ENCODE data around the gene RNF17. TPM values are rescaled to one million over a fixed set of nuclear protein-coding genes. Genes with fewer than 3 reads are reported as not detected.

RNF17 gene
- polyA plus RNA-seq, 1 of the 3 experiments (the other 2 are of a cell fraction), result not detected

DNA sequence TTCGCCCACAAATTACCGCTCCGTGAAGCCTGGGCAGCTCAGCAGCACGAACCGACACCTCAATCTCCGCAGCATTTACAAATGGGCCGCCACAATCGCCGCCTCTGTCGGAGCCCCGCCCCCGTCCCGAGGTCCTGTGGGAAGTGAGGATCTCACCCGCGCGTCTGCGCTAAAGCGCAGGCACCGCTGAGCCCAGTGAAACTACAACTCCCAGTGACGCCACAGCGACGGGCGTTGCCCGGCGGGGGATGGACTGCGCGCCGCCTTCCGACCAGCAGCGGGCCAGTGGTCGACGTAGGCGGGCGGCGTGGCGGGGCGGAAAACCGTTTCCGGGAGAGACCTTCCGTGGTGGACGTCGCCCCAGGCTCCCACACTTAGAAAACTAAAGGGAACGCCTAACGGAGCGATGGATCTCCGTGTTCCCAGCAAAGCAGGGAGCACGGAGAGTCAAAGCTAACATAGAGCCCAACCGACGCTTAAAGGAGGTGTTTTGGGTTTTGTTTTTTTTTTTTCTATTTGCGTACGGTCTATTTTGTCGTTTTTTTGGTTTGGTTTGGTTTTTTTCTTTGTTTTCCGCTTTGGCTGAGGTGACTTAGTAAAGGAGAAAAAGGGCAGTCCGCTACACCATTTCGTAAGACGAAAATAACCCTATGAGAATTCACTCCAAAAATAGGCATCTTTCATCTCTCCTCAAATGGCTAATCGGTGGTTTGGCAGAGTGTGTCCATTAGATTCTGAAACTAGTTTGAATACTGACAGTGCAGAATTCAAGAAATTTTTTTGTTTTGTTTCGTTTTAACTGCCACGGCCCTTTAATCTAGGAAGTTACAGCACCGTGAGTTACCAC, 159.0 kb downstream of the RNF17 start (continued):
- TF ChIP-seq ZBTB33 (IDR thresholded peaks at IDR 0.05; ENCODE audit: borderline replicate concordance, low read depth), result no peak
- TF ChIP-seq SIN3A (IDR thresholded peaks at IDR 0.05; ENCODE audit: borderline replicate concordance, low read depth, low read length), result peak; percentile 88
- TF ChIP-seq FOXM1 (IDR thresholded peaks at IDR 0.05; ENCODE audit: low read depth), result no peak
- peak; percentile 73; the same call in 1 of the 2 replicates for TF ChIP-seq TAF1 (IDR thresholded peaks at IDR 0.05; ENCODE audit: borderline replicate concordance, low read depth, low read length)
- no peak for TF ChIP-seq FOXJ3 (CRISPR knock-in tag; IDR thresholded peaks at IDR 0.05)
- TF ChIP-seq RAD21 (IDR thresholded peaks at IDR 0.05; ENCODE audit: low read length), result no peak
- peak; percentile 82; the same call in 1 of the 2 replicates for TF ChIP-seq MAX (IDR thresholded peaks at IDR 0.05; ENCODE audit: low read depth)
- TF ChIP-seq, protein P1, sequence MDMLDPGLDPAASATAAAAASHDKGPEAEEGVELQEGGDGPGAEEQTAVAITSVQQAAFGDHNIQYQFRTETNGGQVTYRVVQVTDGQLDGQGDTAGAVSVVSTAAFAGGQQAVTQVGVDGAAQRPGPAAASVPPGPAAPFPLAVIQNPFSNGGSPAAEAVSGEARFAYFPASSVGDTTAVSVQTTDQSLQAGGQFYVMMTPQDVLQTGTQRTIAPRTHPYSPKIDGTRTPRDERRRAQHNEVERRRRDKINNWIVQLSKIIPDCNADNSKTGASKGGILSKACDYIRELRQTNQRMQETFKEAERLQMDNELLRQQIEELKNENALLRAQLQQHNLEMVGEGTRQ (IDR thresholded peaks at IDR 0.05; ENCODE audit: borderline replicate concordance, low read depth, low read length), result no peak
- TF ChIP-seq NRF1 (IDR thresholded peaks at IDR 0.05; ENCODE audit: low read depth, low read length), result peak; percentile 57
- TF ChIP-seq NFIC (IDR thresholded peaks at IDR 0.05; ENCODE audit: borderline replicate concordance), result no peak
- peak; percentile 84 for TF ChIP-seq MXI1 (IDR thresholded peaks at IDR 0.05; ENCODE audit: low read depth, low read length)
- no peak for TF ChIP-seq EZH2phosphoT487 (IDR thresholded peaks at IDR 0.05; ENCODE audit: borderline replicate concordance, low read depth)
- peak; percentile 12; the same call in 1 of the 2 replicates for TF ChIP-seq TCF12 (IDR thresholded peaks at IDR 0.05)
- TF ChIP-seq IRF3 (IDR thresholded peaks at IDR 0.05; ENCODE audit: low read depth, low read length), result no peak

All from SK-N-SH (cell line).